HuH-7.5 (cell line): ENCODE measurements around the gene NPB.

ENCODE experiments used
- DNase-seq: peaks from one replicate; pipeline ENCODE4 v3.0.0; 2011; ENCODE audit warnings: low spot score

NPB gene

DNA sequence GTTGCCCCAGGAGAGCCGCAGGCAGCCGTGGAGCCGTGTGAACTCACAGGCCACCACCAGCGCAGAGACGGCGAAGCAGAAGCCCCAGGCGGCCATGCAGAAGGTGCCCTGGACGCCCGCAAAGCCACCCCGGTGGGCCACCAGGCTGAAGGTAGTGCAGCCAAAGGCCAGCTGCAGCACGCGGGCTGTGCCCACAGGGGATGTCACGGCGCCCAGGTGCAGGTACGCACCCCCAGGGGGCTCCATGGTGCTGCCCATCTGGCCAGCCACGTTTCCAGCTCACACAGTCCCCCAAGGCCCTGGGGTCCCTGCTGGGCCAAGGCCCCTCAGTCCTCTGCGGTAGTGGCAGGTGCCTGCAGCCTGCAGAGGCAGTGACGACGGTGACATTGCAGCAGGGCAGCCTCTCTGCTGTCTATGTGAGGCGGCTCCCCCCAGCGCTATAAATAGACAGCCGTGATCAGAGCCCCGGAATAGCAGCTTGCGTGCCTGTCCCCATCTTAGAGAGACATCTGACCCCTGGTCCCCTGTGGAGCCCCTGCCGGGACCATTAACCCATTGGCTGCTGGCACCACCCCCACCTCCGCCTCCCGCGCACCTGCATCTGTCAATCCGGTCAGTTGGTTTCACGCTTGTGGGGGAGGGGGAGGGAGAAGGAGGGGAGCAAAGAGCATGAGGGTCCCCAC, 39.6 kb downstream of the NPB start:
- DNase-seq: no peak

DNA sequence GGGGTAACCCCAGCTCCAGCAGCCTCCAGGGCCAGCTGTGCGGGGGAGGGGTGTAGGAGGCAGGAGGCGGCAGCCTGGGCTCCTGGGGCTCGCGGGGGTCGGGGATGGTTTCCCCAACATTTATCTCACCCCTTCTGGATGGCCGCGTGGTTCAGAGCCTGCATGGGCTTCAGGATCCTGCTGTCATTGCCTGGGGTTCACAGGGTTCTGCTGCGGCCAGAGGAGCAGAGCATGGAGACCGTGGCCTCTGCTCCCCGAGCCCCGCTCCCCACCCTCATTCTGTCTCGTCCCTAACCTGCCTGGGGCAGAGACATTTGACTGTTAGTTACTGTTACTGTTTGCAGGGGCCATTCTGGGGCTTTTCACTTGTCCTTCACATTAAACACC, 40.1 kb downstream of the NPB start:
- DNase-seq: no peak

DNA sequence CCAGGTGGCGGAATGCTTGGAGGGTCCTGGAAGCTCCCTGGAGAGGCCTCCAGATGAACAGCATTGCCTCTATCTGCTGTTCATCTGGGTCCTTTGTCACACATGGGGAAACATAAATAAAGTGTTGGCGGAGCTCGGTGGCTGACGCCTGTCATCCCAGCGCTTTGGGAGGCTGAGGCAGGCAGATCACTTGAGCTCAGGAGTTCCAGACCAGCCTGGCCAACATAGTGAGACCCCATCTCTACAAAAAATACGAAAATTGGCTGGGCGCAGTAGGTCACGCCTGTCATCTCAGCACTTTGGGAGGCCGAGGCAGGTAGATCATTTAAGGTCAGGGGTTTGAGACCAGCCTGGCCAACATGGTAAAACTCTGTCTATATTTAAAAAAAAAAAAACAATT, 42.8 kb downstream of the NPB start:
- DNase-seq: no peak

DNA sequence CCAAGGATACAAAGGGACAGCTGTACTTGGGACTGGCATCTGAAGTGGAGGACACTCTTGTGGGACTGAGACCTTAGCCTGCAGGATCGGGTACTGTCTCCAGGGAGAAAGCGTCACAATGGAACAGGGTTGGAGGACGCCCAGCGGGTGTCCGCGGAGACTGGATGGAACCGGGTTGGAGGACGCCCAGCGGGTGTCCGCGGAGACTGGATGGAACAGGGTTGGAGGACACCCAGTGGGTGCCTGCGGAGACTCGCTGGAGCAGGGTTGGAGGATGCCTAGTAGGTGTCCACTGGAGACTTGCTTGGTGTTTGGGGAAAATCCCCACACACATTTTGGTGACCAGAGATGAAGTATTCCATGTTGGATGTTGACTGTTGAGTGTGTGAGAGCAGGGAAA, 45.2 kb downstream of the NPB start, which contains the start of gene MYADML2:
Gene MYADML2 (minus strand): TSS at position 45 of the 400 bp plus-strand sequence. CDS start 5,492 bp downstream, outside the sequence.
- no peak for DNase-seq

DNA sequence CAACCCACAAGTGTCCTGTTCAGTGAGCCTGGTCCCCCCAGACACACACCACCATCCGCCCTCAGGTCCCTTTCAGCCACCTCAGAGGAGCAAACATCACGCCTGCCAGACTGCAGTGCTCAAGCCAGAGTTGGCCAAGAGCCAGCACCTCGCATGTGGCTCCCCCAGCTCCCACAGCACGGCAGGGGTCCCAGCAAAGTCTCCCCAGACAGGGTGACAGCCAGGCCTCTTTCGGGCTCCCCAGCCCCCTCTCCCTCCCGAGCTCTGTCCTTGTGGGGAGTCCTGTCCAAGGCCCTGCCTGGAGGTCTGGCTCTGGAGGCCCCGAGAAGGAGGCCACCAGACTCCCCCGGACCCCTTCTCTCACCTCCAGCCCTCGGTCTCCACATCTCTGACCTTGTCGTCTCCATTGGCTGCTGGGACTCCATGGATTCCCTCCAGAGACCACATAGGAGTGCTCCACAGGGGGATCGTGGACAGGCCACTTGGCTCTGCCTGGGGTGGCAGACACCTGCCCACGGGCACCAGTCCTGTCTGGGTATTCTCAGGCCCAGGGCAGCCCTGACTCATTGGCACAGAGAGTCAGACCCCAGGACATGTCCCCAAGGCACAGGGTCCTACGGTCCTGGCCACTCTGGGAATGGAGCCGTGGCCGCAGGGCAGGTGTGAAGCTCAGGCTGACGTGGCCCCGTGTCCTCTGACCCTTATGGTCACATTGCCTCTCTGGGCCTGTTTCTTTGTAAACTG, 46.8 kb downstream of the NPB start:
- no peak for DNase-seq

DNA sequence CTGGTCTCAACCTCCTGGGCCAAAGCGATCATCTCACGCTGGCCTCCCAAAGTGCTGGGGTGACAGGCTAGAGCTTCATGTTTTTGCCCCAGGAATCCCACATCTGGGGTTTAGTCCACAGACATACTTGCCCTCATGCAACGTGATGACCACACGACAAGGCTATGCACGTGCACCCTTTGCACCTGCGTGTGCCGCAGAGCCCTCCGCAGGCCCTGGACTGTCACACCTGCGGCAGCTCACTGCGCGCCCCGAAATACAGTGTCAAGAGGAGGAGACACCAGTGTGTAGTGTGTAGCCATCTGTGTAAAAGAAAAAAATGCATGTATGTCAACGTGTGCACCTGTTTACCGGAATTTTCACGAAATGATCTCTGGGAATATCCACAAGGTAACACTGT, 48.5 kb downstream of the NPB start:
- no peak for DNase-seq

DNA sequence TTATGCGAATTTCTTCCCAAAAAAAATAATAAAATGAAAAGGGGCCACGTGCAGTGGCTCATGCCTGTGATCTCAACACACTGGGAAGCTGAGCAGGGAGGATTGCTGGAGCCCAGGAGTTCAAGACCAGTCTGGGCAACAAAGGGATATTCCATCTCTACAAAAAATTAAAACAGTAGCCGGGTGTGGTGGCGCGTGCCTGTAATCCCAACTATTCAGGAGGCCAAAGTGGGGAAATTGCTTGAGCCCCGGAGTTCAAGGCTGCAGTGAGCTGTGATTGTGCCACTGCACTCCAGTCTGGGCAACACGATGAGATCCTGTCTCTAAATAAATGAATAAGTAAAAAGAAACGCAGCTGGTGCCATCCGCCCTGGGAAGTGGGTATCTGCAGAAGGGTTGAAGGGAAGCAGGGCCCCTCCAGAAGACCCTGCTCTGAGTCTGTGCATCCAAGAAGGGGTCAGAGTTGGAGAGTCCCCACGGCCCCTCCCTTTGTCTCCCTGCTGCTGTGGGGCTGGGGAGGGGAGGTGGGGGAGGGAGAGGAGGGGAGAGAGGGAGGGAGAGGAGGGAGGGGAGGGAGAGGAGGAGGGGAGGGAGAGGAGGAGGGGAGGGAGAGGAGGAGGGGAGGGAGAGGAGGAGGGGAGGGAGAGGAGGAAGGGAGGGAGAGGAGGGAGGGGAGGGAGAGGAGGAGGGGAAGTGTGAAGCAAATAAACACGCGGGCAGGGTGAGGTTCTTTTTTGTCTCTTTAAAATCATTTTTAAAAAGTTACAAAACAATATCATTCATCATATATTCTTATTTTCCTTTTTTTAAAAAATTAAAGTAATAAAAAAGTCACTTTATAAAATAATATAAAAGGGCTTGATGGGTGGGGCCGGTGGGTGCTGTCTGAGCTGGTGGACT, 50.0 kb downstream of the NPB start:
- DNase-seq: no peak
